Neural progenitor cell (in vitro differentiated cells): ENCODE data around the gene PWWP2A.

Experiments used
- EZH2 ChIP-seq: fragments of 200-600 bp; sonication (generic); IDR thresholded peaks from 2 replicates; pipeline ENCODE4 v1.6.1; 2017; ENCODE audit warnings: antibody characterized with exemption, mild to moderate bottlenecking, moderate library complexity
- EZH2phosphoT487 ChIP-seq: fragments of 200-600 bp; sonication (generic); IDR thresholded peaks from 2 replicates; pipeline ENCODE4 v1.6.1; 2017; ENCODE audit warnings: antibody characterized with exemption

- TF ChIP-seq EZH2 (no peak), EZH2phosphoT487 (no peak)
These were observed 62.0 kb downstream of the PWWP2A start for GRCh38 chr5:160057256-160057655.
